KMS-11 (cell line): ENCODE measurements around the gene SLIRP.
A peak's percentile ranks its signal among the peaks of the same experiment; 100 is the strongest.

Experiments used
- H2AFZ ChIP-seq: fragments of 200-600 bp; sonication (generic); 2 replicates; pipeline ENCODE4 v1.6.1; 2016; ENCODE audit warnings: antibody characterized with exemption, mixed run types, low read depth
- H3K27ac ChIP-seq: fragments of 200-600 bp; sonication (generic); 2 replicates; pipeline ENCODE4 v1.6.1; 2016; ENCODE audit warnings: mild to moderate bottlenecking, mixed run types
- H3K27me3 ChIP-seq: fragments of 200-600 bp; sonication (generic); 2 replicates; pipeline ENCODE4 v1.6.1; 2017; ENCODE audit warnings: mild to moderate bottlenecking, low read depth, mixed run types, moderate library complexity; ENCODE audit not compliant: insufficient read depth
- H3K36me3 ChIP-seq: fragments of 200-600 bp; sonication (generic); 2 replicates; pipeline ENCODE4 v1.6.1; 2017; ENCODE audit warnings: mild to moderate bottlenecking, mixed run types; ENCODE audit not compliant: insufficient read depth
- H3K4me1 ChIP-seq: fragments of 200-600 bp; sonication (generic); 2 replicates; pipeline ENCODE4 v1.6.1; 2016; ENCODE audit warnings: mild to moderate bottlenecking, low read depth, mixed run types; ENCODE audit not compliant: poor library complexity, severe bottlenecking
- H3K4me2 ChIP-seq: fragments of 200-600 bp; sonication (generic); 2 replicates; pipeline ENCODE4 v1.7.0; 2016; ENCODE audit warnings: mild to moderate bottlenecking, mixed run types
- H3K4me3 ChIP-seq: fragments of 200-600 bp; sonication (generic); IDR thresholded peaks from 2 replicates; pipeline ENCODE4 v1.6.1; 2017; ENCODE audit warnings: low read depth, low read length, mixed read lengths; ENCODE audit not compliant: insufficient read depth
- H3K79me2 ChIP-seq: fragments of 200-600 bp; sonication (generic); 2 replicates; pipeline ENCODE4 v1.6.1; 2016; ENCODE audit warnings: low read depth, mixed run types; ENCODE audit not compliant: insufficient read depth
- H3K9ac ChIP-seq: fragments of 200-600 bp; sonication (generic); 2 replicates; pipeline ENCODE4 v1.6.1; 2016; ENCODE audit warnings: mild to moderate bottlenecking, mixed run types
- H4K20me1 ChIP-seq: fragments of 200-600 bp; sonication (generic); 2 replicates; pipeline ENCODE4 v1.6.1; 2016; ENCODE audit warnings: mild to moderate bottlenecking, mixed run types; ENCODE audit not compliant: insufficient read depth
- CTCF ChIP-seq: fragments of 200-600 bp; sonication (generic); conservative IDR thresholded peaks from 2 replicates; pipeline ENCODE4 v1.6.1; 2017; ENCODE audit warnings: low read depth, mild to moderate bottlenecking, antibody characterized with exemption, low read length, moderate library complexity, mixed read lengths

Gene SLIRP

GRCh38 chr14:77709412-77709811, 1.5 kb downstream of the SLIRP start:
- TF ChIP-seq CTCF, result no peak
- H4K20me1 ChIP-seq, result no peaks in the 10 kb centered on the region
- H3K4me1 ChIP-seq, result peaks cover 24% of the 10 kb centered on the region
- peak overlapping the region; percentile 66; the same call in 1 of the 2 replicates for H3K27ac ChIP-seq
- peak overlapping the region; percentile 91 for H3K4me2 ChIP-seq
- H3K27me3 ChIP-seq, result no peaks in the 10 kb centered on the region
- H3K79me2 ChIP-seq, result peaks cover 53% of the 10 kb centered on the region
- peak overlapping the region; percentile 87; the same call in 1 of the 2 replicates for H3K9ac ChIP-seq
- no peaks in the 10 kb centered on the region for H3K36me3 ChIP-seq
- H3K4me3 ChIP-seq, result no peak overlapping the region
- no peak overlapping the region for H2AFZ ChIP-seq

DNA sequence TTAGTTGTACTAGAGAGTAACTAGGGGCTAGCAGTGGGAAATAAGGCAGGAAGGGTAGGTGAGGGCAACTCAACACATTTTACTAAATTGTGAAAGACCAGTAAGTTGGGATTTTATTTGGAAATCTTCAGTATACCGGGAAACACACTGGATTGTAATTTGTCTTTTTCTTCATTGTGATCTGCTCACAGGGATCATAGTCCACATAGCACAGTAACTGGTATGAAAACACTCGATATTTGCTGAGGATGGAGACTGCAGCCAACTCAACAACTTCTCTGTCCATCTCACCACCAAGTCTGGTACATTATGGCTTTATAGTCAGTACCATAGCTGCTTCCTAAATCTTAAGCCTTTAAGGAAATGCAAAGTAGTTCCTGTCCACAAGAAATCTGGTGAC, 2.5 kb downstream of the SLIRP start:
- no peak overlapping the region for H3K9ac ChIP-seq
- no peaks in the 10 kb centered on the region for H4K20me1 ChIP-seq
- H3K4me2 ChIP-seq, result peak overlapping the region; percentile 91; the same call in 1 of the 2 replicates
- H3K4me1 ChIP-seq, result peaks cover 24% of the 10 kb centered on the region
- no peak overlapping the region for H3K27ac ChIP-seq
- no peak for TF ChIP-seq CTCF
- H3K27me3 ChIP-seq, result no peaks in the 10 kb centered on the region
- no peak overlapping the region for H2AFZ ChIP-seq
- no peaks in the 10 kb centered on the region for H3K36me3 ChIP-seq
- no peak overlapping the region for H3K4me3 ChIP-seq
- H3K79me2 ChIP-seq, result peaks cover 53% of the 10 kb centered on the region

DNA sequence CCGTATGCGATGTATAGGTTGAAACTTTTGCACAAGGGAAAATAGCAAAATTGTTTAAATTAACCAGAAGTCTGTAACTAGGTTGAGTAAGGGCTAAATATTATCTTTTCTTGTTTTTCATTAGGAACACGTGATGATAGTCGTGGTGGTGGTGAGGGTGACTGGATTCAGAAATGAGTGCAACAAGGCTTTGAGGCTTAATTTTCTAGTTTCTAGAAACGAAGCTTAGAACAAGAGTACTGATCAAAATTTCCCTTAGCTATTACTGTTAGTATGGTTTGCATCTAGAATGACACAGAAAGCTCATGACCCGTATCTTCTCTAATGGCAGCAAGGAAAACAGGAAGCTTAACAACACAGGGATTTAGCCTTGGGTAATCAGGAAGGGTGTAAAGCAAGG, 7.0 kb downstream of the SLIRP start:
- H3K9ac ChIP-seq, result no peak overlapping the region
- TF ChIP-seq CTCF, result no peak
- H3K79me2 ChIP-seq, result peaks cover 16% of the 10 kb centered on the region

GRCh38 chr14:77717608-77718305, 9.9 kb downstream of the SLIRP start:
- Histone ChIP-seq H2AFZ (no peak overlapping the region), H3K4me1 (no peaks in the 10 kb centered on the region), H3K9ac (no peak overlapping the region), H3K79me2 (peaks cover 6% of the 10 kb centered on the region; the same call in 1 of the 2 replicates), H3K4me3 (no peak overlapping the region), H4K20me1 (no peaks in the 10 kb centered on the region), H3K4me2 (no peak overlapping the region), H3K27me3 (no peaks in the 10 kb centered on the region), H3K27ac (no peak overlapping the region), H3K36me3 (no peaks in the 10 kb centered on the region)
- TF ChIP-seq CTCF, result no peak

More for the DNA sequence above, 7.0 kb downstream of the SLIRP start:
- H3K36me3 ChIP-seq, result no peaks in the 10 kb centered on the region
- no peaks in the 10 kb centered on the region for H3K27me3 ChIP-seq
- no peak overlapping the region for H3K4me3 ChIP-seq
- peaks cover 7% of the 10 kb centered on the region for H3K4me1 ChIP-seq
- no peaks in the 10 kb centered on the region for H4K20me1 ChIP-seq
- H3K27ac ChIP-seq, result no peak overlapping the region
- H3K4me2 ChIP-seq, result no peak overlapping the region
- no peak overlapping the region for H2AFZ ChIP-seq
